HG03097 (cell line): Measurements from ENCODE around the gene FARP2.
"Not testable (repeated sequence)": the region's sequence is repeated elsewhere in the genome, so short reads cannot be mapped to it uniquely, and the experiment has no call there.

Experiments
- ATAC-seq: cut with Tn5 transposase; IDR thresholded peaks from one replicate; pipeline ENCODE4 v1.9.1; 2021; ENCODE audit not compliant: unreplicated experiment, low FRiP score

Gene FARP2

DNA sequence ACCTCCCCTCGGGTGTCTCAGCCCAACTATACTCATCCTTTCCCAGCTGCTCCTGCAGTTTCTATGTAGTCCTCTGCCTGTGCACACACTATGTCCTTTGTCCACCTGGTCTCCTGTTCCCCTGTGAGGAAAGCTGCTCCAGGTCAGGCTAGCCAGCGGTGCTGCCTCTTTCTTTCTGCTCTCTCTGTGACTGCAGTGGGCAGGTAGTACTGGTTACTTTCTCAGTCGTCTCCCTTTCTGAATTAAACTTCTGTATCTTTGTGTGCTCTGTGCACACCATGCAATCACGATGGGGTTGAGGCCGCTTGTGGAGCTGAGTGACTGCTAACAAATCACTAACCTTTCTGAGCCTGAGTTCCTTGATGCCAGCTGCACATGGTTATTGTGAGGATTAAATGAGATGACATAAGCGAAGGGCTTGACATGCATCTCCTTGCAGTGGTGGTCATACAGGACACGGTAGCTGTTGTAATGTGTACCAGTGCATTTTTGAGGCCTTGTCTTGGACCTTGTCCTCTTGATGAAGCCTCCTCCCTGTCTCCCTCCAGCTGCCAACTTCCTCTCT is 3.5 kb downstream of the FARP2 start:
- no peak for ATAC-seq

DNA sequence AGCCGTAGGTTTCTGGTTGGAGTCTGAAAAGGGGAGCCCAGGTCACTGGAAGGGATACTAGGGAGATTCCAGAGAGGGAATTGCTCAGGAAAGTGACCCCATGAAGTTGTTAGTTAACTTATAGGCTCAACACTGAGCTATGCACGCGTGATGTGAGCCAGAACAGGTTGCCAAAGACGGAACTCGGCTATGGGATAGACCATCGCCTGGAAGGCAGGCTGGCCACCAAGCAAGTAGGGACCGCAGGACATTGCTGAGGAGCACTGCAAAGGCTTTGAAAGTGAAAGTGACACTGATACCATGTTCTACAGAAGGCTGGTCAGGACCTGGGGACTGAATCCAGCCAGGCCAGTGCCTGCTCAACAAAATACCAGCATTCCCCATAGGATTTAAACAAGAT is 7.3 kb downstream of the FARP2 start:
- no peak for ATAC-seq

DNA sequence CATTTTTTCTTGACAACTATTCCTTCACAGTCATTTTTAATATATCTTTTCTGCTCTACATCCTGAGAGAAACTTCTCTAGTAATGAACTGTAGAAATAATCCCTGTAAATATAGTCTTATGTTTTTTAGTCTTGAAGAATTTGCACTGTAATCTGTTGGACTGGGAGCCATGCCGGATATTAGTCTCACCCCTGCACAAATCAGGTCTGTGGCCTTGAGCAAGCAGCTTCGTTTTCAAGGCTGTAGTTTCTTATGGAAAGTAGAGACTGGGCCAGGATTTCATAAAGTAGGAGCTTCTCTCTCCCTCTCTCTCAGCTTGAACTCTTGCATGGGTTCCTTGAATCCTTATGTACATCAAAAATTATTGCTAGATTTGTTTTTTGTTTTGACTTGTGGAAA is 8.7 kb downstream of the FARP2 start:
- ATAC-seq: no peak

DNA sequence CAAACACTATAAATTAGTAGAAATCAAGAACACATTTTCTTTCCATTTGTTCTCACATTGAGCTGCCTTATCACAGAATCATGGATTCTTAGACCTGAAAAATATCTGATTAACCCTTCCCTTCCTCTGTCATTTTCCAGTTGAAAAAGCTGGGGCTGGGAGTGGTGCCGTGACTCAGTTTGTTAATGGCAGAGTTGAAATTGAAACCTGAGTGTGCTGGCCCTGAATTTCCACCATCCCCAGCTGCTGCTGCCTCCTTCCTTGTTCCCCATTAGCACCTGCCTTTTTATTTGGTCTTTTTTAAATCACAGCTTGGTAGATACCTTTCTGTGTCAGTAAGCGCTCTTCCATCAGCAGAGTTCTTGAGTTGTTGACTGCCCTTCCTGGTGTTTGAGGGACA is 10.6 kb downstream of the FARP2 start:
- no peak for ATAC-seq

DNA sequence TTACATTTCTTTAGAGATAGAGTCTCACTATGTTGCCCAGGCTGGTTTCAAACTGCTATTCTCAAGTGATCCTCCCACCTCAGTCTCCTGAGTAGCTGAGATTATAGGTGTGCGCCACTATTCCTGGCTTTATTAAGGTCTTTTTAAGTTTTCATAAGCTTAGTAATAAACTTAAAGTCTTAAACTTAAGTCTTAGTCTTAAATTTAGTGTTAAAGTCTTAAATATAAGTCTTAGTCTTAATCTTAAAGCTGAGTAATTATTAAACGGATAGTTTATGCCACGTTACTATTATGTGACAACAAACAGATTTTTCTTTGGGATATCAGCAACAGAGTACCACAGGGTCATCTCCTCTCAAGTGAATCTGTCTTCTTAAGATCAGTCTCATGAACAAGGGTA is 12.6 kb downstream of the FARP2 start:
- no peak for ATAC-seq

DNA sequence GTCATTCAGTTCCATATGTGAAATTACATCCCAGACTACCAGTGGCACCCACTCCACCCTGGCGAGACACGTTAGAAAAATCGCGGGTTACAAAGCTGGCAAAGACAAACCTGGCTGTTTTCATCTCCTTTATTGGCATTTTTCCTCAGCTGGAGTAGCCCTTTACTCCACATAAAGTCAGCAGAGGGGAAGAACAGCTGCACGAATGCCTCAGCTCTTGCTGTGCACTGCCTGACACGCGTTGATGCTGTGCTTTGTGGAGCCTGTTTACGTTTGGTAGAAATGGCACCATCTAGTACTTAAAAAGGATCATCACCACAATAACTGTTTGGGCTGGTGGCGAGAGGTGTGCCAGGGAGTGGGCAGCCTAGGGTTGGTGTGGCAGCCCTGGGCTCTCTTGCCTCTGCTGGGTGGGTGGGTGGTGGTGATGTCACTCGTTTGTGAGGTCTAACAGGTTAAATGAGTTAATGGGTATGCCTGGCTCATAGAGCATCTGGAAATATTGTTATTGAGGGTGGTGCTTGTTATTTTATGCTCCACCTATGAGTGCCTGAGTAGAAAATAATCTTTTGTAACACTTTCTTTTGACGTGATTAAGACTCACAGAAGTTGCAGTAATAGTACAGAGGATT is 16.4 kb downstream of the FARP2 start:
- no peak for ATAC-seq

DNA sequence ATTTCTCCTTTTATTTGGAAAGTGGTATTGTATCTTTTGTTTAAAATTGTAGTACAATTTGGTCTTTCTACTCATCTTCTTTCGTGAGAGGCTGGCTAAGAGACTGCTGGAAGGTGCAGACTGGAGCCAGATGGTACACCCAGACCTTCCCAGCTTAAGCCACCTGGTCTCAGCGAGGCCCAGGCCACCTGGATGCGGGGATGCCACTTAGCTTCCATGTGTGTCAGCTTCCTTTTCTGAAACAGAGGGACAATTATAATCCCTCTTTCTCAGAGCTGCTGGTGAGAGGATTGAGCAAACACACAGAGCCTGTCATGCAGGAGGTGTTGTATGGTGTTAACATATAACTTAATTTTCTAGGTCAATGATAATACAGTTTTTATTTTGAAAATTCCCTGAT is 17.4 kb downstream of the FARP2 start:
- ATAC-seq: no peak

DNA sequence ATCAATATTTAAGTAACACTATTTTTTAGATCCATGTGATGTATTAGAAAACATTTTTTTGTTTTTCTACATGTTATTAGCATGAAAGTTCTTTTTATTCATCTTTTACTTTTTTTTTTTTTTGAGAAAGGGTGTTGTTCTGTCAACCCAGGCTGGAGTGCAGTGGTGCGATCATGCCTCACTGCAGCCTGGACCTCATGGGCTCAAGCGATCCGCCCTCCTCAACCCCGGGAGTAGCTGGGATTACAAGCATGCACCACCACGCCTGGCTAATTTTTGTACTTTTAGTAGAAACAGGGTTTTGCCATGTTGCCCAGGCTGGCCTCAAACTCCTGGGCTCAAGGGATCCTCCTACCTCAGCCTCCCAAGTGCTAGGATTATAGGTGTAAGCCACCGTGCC is 17.8 kb downstream of the FARP2 start:
- not testable (repeated sequence) for ATAC-seq

DNA sequence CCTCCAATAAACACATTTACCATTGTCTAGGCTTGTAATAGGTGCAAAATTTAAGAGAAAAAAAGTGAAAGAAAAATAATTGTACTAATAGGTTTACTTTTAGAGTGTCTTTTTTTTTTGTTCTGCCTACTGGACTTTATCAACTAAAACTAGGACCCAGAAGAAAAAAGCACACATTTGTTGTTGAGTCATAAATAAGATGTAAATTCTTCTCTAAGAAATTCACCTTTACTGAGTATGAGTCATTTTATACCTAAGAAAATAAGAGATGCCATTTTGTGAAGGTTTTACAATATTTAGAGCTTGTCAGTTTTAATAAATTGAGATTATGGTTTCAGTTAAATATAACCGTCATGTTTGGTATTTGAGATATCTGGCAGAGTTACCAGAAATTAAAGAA is 19.2 kb downstream of the FARP2 start:
- no peak for ATAC-seq

DNA sequence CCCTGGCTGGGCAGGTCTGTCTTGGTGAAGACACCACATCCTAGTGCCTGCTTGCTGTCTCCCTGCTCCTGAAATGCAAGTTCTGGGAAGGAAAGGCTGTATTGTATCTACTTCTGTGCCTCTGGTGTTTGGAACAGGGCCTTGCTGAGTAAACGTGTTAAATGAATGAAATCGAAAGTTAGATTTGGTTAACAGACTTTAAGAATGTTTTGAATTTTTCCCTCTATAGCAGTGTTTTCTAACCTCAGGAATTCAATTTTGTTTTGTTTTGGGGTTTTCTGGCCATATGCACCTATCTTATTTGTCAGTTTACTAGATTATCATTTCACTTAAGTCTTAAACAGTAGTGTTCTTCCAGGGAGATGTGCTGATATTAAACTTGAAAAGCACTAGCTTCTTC is 20.7 kb downstream of the FARP2 start:
- ATAC-seq: no peak

DNA sequence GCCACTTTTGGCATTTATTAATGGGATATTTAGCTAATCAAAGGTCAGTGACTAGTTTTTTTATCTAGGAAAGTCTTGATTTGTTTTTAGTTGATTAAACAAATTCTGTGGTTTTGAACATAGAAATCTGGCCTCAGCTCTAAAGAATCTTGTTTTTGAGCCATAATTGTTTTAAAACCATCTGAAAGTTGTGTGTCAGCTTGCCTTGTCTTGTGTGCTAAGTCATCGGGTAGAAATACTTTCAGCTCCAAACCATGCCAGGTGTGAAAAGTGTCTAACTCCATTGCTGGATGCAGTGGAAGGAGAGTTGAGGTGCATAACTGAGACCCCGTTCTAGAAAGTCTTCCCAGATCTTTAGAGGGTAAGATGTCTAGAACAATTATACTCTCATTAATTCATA is 22.7 kb downstream of the FARP2 start:
- no peak for ATAC-seq

DNA sequence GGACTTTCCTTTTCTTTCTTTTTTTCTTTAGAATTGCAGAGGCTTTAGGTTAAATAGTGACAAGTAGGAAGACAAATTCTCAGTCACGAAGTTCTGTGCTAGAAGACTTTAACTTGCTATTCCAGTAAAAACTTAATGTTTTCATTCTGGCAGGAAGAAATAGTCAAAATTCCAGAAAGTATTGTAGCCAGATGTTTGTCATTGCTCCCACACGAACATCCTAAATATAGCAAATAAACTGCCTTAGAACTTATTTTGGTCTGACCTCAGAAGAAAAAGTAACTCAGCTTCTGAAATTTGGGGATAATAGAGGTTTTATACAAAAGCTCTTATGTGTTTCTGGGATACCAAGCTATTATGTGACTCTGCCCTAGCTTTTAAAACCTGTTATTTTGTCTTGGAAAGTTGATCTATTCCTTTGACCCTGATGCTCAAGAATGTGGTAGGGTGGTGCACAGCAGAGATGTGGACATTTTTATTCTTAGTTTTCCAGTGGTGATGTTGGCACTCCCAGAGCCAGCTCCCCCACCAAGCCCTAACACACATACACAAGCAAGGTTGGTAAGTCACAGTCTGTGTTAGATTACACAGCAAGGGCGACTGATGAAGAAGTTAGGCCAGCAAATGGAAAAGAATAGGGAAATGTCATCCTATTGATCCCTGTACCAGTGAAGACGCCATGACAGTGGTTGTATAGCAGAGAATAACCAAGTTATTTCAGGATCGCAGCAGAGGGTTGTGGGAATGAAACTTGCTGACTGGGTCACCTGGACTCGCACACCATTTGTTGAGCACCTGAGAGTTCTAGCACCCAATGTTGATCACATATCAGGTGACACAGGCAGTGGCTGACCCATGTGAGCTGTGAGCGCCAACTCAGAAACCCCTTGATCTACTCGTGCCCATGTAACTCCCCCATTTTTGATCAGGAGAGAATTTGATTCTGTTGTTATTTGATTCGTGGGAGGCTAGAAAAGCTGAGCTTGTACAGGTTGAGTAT is 23.7 kb downstream of the FARP2 start:
- ATAC-seq: no peak

DNA sequence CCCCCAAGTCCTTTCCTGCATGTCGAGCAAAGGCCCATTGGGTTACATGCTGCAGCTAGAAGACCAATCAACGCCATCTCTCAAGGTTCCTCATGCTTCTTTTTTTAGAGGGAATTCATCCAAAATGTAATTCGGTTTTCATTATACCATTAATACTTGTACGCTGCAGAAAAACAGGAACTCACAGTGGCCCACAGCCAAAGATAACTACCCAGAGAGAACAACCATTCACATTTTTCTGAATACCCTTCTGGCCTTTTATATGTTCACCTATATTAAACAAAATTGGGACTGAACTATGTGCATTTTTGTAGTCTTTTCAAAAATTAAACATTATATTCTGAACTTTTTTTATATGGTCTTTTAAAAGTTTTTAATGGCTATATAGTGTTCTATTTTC is 25.8 kb downstream of the FARP2 start:
- no peak for ATAC-seq

DNA sequence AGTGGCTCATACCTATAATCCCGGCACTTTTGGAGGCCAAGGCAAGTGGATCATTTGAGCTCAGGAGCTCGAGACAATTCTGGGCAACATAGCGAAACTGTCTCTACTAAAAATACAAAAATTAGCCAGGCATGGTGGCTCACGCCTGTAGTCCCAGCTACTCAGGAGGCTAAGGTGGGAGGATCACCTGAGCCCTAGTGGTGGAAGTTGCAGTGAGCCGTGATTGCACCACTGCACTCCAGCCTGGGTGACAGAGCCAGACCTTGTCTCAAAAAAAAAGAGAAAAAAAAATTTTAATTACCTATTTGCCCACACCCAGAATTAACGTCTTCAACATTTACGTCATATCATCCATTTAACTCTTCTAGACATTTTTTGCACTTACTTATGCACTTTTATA is 29.4 kb downstream of the FARP2 start:
- not testable (repeated sequence) for ATAC-seq

DNA sequence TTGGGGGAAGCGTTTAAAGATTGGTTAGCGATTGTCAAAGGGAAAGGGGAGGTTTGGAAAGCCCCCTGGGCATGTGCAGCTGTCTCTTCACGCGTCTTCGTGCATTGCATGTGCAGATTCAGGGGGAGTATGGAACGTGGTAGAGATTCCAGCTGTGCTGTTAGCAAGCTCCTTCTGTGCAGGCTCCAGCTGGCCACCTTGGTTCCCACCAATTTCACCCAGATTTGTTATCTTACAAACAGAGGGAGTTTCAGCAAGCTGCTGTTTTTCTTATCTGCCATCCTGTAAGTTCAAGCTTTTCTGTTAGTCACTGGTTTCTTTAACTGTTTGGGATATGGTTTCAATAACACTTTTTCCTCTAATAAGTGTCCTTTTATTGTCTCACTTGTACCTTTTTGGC is 30.4 kb downstream of the FARP2 start:
- ATAC-seq: no peak

DNA sequence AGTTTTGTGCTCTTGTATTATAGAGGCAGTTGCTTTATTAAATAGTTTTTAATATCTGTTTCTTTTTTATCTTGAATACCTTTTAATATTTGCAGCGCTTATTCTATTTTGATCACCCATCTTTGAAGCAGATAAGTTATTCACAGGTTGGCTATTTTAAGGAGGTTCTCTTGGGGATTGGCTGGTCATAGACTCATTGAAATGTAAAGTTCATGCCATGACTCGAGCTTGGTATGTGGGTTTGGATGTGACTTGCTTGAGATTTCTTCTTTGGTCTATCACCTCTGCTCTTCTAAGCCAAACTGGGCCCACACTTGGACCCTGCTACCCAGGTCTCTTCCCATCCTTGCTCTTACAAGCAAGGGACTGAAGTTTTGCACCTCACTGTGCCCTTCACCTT is 33.6 kb downstream of the FARP2 start:
- ATAC-seq: no peak

DNA sequence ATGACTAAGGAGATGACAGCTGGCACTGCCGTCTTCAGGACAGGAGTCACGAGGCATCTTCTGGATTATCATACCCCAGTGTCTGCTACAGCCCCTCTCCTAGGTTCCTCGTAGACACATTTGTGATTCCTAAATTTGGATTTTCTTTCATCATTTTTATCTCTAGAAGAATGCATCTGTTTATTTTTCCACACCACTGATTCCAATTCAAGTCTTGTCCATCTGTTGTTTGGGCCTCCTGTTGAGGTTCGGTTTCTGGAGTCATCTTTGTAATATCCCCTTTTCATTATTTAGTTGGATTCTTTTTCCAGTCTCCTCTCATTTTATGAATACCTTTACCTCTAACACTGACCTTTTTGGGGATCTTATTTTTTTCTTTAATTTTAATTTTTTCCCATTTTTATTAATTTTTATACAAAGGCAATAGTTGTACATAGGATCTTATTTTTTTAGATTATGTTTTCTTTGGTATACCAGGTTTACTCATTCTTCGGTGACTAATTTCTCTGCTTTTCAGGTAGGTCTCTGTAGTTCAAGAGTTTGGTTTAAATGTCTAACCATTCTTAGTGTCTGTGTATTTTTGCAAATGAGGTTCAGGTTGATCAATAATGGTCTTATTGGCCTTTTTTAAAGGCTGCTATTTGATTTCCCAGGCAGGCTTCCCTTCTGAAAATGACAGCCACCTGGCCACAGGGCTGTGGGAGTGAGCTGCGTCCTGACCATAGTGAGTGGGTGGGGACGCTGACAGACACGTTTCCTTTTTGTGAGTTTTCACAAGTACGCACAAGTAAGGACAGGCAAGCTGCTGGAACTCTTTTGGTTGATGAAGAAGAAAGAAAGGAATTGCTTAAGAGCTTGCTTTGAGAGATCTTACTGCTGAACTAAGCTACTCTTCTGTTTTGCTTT is 34.5 kb downstream of the FARP2 start:
- ATAC-seq: no peak

DNA sequence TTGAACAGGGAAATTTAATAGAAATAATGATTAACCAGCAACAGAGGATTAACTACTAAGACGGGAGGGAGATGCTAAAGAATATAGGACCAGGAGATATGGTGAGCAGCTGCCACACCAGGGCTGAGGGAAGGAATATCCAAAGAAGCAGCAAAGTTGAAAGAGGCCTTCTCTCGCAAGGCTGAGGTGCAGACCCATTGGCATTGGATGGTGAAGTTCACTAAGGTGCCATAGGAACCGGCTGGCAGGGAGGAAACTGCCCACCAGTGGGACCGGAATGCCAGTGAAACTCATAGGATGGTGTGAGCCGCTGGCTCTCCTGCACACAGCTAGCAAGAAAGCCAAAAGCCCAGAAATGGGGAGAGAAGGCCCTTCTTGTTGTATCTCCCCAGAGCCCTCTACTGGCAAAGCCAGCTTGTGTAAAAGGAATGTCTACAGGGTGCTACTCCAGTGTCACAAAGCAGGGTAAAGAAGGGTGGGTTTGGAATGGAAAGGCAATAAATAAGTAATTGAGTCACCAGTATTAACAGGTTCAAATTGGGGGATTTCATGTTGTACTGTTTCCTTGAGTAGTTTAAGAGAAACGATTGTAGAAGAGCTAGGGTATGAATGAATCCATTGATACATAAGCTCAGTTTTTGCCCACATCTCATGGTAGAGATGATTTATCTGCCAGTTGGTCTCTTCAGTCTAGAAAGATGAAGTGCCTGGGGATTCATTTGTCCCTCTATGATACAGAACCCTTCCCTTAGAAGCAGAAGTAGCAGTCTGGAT is 36.0 kb downstream of the FARP2 start:
- ATAC-seq: no peak

DNA sequence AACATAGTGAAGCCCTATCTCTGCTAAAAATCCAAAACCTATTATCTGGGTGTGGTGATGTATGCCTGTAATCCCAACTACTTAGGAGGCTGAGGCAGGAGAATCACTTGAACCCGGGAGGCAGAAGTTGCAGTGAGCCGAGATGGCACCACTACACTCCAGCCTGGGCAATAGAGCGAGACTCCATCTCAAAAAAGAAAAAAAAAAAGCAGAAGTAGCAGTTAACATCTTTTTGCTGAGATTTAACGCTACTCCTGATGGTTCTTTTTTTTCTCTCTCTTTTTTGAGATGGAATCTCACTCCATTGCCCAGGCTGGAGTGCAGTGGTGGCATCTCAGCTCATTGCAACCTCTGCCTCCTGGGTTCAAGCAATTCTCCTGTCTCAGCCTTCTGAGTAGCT is 36.7 kb downstream of the FARP2 start:
- not testable (repeated sequence) for ATAC-seq
